IPS-11a (cell line): ENCODE measurements around the gene PITPNM2.
"Not testable (repeated sequence)": the region's sequence is repeated elsewhere in the genome, so short reads cannot be mapped to it uniquely, and the experiment has no call there.

Experiments used
- H3K4me3 ChIP-seq: one replicate; pipeline ENCODE4 v1.5.1; 2013; ENCODE audit warnings: low read depth, low read length, control low read depth

The PITPNM2 gene

DNA sequence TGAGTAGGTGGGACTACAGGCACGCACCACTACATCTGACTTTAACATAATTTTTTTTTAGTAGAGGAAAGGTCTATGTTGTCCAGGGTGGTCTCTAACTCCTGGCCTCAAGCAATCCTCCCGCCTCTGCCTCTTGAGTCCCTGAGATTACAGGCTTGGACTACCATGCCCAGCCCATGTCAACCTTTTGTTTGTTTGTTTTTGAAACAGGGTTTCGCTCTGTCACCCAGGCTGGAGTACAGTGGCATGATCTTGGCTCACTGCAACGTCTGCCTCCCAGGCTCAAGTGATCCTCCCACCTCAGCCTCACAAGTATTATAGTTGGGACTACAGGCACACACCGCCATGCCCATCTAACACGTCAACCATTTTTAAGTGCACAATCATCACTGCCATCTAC is 29.2 kb downstream of the PITPNM2 start:
- no peak overlapping the region for H3K4me3 ChIP-seq

DNA sequence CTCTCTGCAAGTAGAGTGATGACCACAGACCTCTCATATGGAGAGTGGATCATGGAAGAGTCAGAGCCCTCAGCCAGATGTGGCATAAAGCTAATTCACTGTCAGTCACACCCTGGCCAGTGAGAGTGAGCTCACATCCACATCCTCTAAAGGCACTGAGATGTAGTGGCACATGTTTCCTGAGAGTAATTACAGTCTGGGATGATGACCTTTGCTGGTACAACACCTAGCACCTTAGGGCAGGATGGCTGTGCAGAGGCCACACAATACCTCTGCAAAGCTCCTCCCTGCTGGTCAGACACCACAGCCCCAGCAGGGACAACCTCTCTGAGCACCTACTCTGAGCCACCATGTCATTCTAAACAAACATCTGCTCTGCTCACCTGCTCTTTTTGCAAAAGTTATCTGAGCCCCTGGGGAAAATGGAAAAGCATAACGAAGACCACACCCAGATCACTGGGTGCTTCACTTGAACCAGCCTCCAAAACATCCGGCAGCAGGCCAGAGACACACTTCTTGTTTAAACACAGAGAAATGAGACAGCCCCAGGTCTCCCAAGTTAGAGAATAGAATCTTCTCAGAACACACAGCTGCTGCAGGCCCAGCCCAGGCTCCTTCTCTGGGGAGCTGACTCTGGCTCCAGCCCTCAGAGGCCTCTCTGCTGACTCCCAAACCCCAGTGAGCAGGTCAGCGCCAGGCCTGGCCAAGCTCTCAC is 30.3 kb downstream of the PITPNM2 start:
- H3K4me3 ChIP-seq = no peak overlapping the region

- no peak overlapping the region for H3K4me3 ChIP-seq
Observed at GRCh38 chr12:123119808-123120207, 31.1 kb downstream of the PITPNM2 start.

DNA sequence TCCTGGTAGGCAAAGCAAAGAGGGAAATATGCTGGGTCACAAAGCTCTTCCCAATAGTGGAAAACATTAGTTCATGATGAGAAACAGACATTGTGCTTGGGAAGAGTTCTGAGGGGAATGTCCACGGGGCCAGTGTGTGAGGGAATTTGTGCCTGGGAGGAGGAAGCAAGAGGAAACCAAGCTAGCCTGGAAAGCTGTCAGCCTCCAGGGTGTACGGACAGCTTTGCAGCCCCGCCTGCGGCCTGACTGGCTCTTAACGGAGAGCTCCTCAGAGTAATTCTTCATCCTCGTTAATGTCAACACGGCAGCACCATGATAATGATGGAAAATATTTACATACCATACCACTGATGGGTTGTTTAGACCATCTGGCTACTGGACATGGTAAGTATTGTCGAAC is 32.4 kb downstream of the PITPNM2 start:
- H3K4me3 ChIP-seq = no peak overlapping the region

DNA sequence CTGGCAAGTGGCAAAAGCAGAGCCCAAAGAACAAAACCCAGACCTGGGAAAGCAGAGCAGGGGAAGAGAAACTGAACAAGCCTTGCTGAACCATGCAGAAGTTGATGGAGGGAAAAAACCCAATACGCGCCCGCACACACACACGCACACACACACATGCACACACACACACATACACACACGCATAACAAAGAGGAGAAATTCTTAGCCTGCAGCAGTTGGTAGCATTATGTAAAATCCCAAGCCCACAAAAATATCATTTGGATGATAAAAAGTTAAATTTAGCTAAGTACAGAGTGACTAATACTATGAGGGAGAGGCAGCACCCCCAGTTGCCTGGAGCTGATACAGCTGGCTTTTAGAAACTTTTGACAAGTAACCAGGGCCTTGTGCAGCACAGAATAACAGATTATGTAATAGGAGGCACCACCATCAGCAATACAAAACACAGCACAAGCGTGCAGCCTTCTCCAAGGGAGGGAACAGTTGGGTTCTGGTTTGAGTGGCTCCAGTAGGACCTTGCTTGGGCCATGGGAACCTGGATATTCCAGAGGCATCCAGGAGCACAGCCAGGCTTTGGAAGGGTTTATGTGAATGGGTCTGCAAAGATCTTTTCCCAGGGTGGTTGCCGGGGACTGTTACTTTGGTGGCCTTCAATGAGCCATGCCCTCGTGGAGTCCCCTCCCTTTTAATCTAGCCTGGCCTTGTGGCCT is 35.3 kb downstream of the PITPNM2 start:
- H3K4me3 ChIP-seq = no peak overlapping the region

DNA sequence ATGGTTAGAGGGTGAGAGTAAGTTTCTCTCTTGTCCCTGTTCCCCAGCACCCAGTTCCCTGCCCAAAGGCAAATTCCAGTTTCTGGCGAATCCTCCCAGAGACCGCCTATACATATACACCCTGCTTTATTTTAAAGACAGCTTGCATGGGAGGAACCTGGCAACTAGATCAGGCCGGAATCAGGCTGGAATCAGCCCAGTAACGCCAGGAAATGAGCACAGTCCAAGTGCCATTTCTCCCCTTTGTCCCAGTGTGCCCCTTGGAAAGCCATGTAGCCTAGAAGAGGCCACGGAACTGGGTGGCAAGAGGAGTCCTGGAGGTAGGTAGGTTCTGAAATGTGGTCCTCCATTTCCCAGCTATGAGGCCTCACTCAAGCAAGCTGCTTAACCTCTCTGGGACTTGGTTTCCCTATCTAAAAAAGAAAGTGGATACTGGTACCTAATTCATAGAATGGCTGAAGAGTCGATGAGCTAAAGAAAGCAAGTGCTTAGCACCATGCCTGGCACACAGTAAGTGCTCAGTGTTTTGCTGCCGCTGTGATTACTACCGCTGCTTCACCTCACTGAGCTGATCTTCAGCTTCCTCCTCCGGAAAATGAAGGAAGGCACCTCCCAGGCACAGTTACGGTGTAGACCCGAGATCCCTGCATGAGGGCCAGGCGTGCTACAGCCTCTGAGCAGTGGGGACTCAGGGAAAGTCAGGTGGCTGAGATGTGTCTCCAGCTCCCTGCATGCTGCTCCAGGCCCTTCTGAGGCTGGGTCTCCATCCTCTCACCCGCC is 36.4 kb downstream of the PITPNM2 start:
- H3K4me3 ChIP-seq = no peak overlapping the region

GRCh38 chr12:123113026-123113425 is 37.9 kb downstream of the PITPNM2 start:
- no peak overlapping the region for H3K4me3 ChIP-seq

GRCh38 chr12:123111498-123112165 is 39.3 kb downstream of the PITPNM2 start:
- H3K4me3 ChIP-seq = no peak overlapping the region

GRCh38 chr12:123109319-123109772 is 41.5 kb downstream of the PITPNM2 start:
- no peak overlapping the region for H3K4me3 ChIP-seq

DNA sequence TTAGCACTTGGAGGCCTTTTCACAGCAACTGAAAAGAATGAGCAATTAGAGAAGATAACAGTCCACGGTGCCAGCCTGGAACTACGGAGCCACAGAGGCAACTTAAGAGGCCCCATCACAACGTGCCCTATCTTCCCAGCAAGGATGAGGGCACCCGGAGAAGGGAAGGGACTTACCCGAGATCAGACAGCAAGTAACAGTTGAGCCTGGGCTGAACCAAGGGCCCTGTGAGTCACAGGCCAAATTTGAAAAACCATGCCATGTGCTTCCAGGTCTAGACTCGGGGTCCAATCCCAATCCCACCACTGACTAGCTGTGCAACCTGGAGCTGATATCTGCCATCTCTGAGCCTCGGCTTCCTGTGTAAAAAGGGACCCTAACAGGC is 42.2 kb downstream of the PITPNM2 start:
- no peak overlapping the region for H3K4me3 ChIP-seq

- H3K4me3 ChIP-seq = no peak overlapping the region
Observed at GRCh38 chr12:123107926-123108681, 42.8 kb downstream of the PITPNM2 start.

DNA sequence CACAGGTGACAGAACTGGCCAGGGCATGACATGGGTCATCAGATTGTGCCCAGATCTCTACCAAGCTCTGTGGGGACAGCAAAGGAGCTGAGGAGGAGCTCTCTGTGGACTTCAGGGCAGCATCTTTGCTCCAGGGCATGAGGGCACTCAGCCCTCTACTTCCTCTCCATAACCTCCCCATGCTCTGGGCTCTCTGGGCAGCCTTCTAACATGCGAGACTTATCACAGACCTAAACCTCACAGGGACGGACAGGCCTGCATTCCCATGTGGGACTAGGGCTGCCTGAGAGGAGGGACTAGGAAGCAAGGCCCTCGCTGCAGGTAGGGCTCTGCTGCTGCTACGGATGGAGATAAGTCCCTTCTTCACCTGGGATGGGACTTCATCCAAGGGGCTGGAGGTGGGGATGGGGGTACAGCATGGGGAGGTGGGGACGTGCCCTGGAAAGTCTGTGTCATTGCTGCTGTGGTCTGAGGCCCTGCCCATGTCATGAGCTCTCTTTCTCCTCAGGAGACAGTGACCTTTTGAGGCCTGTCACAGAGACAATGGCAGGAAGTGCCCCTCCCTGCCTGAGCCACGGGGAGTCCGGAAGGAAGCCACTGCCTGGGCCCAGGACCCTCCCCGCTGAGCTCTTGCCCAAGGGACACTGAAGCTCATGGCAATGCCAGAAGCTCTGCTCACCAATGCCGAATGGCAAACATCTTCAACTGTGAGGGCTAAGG is 44.1 kb downstream of the PITPNM2 start:
- no peak overlapping the region for H3K4me3 ChIP-seq

DNA sequence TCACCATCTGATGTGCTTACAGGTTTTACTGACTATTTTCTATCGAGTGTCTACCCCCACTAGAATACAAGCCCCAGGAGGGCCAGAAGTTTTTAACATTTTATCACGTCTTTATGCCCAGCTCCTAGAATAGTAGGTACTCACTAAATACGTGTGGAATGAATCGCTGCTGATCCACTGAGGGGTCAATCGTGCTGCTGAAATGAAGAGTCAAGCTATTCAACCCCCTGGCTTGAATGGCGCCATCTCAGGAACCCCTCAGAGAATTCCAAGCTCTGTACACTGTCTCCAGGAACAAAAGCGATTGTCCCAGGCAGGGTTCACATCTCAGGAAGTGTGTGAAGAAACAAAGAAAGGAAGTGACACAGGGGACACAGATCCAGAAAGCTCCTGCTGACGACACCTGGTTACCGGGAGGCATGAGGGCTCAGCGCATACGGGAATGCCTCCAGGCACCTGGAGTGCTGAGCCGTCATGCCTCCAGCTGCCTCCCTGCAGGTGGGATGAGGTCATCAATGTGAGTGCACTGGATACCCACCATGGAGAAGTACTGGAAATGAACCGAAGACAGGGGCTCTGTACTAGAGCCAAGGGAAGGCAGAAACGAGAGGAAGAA is 45.6 kb downstream of the PITPNM2 start:
- no peak overlapping the region for H3K4me3 ChIP-seq

GRCh38 chr12:123104809-123105208 is 46.1 kb downstream of the PITPNM2 start:
- no peak overlapping the region for H3K4me3 ChIP-seq

- not testable (repeated sequence) for H3K4me3 ChIP-seq
Observed at GRCh38 chr12:123104094-123104493, 46.8 kb downstream of the PITPNM2 start.

DNA sequence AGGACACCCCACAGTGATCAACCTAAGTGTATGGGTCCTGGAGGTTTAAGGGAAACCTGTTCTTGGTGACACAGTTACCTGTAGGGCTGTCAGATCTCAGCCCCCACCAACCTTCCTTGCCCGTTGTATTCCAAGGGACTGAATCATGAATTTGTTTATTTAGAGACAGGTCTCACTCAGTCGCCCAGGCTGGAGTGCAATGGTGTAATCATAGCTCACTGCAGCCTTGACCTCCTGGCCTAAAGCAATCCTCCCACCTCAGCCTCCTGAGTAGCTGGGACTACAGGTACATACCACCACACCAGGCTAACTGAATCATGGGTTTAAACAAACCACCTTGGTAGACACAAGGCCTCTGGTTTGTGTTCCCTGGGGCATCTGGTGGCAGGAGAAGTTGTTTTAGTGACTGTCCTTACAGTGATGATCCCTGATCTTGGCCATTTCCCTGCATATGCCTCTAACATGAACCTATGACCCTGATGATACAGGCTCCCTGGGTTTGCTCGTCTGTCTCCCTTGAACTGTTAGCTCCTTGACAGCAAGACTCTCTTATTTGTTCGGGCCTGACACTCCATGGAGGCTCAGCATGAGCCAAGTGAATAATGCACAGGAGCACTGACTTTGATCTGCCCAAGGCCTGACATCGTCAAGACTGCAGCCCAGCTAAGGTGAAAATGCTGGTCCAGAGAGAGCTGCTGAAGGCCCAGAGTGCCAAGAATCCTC is 47.9 kb downstream of the PITPNM2 start:
- H3K4me3 ChIP-seq = no peak overlapping the region

- H3K4me3 ChIP-seq = no peak overlapping the region
Observed at GRCh38 chr12:123102366-123102765, 48.5 kb downstream of the PITPNM2 start.

DNA sequence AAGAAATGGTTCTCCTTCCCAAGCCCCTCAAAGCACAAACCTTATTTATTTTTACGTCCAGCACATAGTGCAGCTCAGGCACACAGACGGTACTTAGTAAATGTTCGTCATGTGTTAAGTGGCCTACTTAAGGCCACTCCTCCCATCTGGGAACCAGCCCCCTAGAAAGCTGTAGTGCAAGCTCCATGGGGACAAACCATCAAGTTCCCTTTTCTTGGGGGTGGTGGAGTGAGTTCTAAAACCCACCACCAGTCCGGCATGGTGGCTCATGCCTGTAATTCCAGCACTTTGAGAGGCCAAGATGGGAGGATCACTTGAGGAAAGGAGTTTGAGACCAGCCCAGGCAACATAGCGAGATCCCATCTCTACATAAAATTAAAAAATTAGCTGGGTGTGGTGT is 49.4 kb downstream of the PITPNM2 start:
- H3K4me3 ChIP-seq = no peak overlapping the region
